HG03060 (cell line): ENCODE measurements around the gene CSAG2.

ENCODE experiments used
- ATAC-seq: cut with Tn5 transposase; IDR thresholded peaks from one replicate; pipeline ENCODE4 v1.9.1; 2021; ENCODE audit warnings: low read depth, moderate number of reproducible peaks; ENCODE audit not compliant: unreplicated experiment

The CSAG2 gene

DNA sequence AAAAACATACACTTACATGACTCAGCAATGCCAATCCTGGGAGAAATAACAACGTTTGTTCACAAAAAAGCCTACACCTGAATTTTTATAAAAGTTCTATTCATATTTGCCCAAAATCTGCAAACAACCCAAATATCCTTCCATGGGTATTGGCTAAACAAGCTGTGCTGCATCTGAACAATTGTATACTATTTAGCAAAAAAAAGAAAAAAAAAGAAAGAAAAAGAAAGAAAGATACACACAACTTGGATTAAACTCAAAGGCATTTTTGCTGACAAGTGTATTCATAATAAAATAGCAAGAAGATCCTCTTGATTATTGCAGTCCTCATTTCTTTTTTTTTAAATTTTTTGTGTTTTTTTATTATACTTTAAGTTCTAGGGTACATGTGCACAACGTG lies 34.9 kb downstream of the CSAG2 start:
- ATAC-seq: no peak

DNA sequence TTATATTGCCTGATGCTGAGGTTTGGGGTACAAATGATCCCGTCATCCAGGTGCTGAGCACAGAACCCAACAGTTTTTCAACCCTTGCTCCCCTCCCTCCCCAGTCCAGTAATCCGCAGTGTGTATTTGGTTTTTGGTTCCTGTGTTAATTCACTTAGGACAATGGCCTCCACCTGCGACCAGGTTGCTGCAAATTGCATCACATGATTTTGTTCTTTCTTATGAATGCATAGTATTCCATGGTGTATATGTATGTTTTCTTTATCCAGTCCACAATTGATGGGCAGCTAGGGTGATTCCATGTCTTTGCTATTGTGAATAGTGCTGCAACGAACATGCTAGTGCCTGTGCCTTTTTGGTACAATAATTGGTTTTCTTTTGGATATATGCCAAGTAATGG lies 46.0 kb downstream of the CSAG2 start:
- ATAC-seq: no peak

DNA sequence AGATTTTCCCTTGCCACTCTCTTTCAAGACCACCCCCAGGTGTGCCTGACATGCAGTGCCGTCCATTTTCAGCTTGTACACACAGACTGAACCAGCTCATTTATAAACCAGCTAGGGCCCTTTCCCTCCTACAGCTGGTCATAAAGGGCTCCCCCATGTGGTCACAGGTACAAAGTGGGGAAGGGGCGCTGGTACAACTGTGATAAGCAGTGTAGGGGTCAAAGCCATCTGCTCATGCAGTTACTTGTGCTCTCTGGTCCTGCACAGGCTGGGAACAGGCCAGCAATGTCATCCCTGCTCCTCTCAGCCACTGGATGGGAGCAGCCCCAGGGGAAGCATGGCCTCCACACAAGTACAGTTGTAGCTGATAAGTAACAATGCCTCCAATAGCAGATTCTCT lies 50.8 kb downstream of the CSAG2 start:
- no peak for ATAC-seq
